DMS79 treated with DMSO at 0.1 percent for 48 hours (cell line): Measurements from ENCODE around the gene SLC38A3.

Experiments used
- DNase-seq: peaks from one replicate; lab custom pipeline; 2025; lab: John Stamatoyannopoulos, UW

The SLC38A3 gene

DNA sequence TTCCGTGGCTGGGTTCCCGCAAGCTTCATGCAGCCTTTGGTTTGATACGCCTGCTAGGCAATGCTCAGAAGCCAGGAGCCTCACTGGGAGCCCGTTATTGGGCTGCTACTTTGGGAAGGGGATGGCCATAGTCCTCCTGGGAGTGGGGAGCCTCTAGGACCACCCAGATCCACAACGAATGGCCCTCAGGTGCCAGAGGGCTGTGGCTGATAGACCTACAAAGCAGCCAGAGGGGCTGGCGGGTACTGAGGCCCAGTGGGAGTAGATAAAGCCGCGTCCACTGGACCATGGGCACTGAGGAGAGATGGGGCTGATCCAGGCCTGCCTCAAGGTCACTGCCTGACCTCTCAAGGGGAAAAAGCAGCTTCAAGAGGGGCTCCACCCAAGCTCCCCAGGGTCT is 12.9 kb upstream of the SLC38A3 start:
- DNase-seq: no peak

DNA sequence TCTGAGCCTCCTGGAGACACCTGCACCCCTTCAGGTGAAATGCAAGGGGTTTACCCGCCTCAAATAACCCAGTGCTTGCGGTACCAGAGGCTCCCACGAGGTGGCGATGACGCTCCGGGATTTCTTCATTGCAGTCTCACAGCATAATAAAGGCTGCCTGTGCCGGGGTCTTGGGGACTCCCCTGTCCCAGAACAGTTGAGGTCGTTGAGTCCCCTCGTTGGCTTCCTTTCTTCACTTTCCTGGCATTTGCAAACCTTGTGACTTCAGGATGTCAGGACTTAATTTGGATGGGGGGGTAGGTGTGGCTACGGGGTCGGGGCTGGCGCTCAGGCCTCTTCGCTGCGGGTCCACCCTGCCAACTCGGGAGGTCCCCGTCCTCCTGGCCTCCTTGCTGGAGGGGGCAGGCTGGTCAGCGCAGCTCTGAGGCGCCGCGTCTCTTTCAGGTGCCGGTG is 12.4 kb upstream of the SLC38A3 start:
- DNase-seq: peak; percentile 39

DNA sequence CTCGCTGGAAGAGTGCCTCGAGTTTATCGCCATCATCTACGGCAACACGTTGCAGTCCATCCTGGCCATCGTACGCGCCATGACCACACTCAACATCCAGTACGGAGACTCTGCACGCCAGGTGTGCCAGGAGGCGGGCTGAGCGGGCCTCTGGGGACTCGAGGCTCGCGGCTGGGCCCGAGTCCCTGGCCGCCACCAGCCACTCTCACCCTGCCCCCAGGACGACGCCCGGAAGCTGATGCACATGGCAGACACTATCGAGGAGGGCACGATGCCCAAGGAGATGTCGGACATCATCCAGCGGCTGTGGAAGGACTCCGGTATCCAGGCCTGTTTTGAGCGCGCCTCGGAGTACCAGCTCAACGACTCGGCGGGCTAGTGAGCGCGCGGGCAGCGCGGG is 11.8 kb upstream of the SLC38A3 start:
- DNase-seq: no peak

DNA sequence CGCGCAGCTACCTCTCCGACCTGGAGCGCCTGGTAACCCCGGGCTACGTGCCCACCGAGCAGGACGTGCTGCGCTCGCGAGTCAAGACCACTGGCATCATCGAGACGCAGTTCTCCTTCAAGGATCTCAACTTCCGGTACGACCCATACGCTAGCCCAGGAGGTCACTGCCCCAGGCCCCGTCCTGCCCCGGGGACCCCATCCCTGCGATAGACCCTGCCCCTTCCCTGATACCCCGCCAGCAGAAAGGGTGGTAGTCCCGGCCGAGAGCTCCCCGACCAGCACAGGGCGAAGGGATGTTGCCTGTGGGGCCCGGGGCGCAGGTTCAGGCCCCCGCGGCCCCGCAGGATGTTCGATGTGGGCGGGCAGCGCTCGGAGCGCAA is 11.3 kb upstream of the SLC38A3 start:
- DNase-seq: no peak

DNA sequence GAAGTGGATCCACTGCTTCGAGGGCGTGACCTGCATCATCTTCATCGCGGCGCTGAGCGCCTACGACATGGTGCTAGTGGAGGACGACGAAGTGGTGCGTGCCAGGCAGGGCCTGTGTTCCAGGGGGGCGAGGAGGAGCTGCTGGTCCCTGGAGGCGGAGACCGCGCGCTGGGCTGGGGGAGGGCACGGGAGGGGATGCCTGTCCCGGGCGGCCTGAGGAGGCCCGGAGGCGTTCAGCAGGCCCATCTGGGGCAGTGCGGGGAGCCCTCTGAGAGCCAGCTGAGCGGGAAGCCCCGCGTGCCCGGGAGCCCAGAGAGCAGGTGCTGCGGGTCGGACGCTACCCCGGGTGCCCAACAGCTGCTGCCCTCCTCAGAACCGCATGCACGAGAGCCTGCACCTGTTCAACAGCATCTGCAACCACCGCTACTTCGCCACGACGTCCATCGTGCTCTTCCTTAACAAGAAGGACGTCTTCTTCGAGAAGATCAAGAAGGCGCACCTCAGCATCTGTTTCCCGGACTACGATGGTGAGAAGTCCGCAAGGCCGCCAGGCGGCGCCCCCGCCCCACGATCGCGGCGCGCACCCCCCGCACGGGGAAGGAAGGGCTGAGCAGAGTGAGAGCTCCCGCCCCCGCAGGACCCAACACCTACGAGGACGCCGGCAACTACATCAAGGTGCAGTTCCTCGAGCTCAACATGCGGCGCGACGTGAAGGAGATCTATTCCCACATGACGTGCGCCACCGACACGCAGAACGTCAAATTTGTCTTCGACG is 10.8 kb upstream of the SLC38A3 start:
- DNase-seq: no peak

DNA sequence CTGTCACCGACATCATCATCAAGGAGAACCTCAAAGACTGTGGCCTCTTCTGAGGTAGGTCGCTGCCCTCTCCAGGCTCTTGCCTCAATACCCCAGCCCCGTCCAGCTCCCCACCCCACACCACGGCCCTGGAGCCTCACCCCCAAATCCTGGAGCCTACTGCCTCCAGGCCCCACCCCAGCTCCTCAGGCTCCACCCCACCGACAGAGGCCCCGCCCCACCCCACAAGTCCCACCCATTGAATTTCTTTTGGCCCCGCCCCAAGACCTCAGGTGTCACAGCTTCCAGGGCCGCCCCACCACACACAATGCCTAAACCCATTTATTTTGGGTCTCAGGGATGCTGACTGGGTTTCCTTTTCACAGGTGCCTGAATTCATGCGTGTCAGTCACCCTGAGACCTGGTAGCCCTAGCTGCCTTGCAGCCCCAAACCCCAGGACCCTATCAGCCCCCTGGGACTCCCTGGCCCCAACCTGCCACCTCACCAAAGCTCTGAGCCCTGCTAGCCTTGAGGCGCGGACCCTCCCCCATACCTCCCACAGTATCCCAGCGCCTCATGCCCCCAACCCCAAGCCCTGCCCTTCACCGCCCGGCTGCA is 10.1 kb upstream of the SLC38A3 start:
- DNase-seq: no peak

DNA sequence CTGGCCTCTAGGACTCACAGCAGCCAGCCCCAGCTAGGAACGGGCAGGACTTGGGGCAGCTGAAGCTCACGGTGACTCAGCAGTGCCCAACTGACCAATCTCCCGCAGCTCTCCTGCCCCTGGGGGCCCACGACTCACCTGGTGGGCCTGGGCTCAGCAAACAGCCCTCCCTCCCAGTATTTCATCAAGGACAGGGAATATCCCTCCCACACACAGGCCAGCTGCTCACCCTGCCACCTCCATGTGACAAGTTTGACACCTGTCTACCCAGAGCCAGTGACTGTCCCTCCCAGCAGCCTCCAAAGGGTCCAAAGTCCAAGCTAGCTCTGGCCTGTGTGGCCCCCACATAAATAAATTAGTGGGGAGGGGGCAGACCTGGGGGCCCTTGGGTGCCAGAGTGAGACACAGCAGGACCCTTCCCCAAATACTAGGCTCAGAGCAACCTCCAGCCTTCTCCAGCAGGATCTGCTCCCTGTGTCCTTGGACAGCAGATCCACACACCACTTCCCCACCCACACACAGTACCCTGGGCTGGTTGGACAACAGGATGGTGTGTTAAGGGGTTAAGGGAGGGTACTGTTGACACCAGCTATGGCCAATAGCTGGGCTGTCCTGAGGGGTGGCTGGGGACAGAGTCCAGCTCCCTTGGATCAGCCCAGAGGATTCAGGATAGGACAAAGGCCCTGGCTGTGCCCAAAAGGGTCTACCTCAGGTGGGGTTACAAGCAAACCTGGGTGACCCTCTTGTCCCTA is 9.4 kb upstream of the SLC38A3 start:
- DNase-seq: no peak

DNA sequence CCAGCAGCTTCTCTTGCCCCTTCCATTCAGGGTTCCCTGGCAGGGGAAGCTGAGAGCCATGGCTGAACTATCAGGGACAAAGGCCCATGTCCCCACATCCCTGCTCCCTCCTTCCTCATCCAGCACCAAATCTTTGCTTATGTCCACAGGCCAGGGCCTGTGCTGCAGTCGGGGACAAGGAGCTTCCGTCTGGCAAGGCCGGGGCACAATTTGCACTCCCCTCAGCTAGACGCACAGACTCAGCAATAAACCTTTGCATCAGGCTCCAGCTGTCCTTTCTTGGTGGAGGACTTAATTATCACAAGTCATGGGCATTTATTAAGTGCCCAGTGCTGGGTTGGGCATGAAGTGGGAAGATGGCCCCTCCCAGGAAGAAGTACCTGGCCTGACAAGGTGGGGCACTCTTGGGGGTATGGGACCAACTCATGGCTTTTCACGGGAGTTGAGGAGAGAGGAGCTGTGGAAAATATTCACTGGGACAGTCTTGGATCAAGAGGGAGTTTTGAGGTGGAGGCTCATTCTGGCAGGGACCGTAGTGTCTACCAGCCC is 8.7 kb upstream of the SLC38A3 start:
- DNase-seq: no peak

DNA sequence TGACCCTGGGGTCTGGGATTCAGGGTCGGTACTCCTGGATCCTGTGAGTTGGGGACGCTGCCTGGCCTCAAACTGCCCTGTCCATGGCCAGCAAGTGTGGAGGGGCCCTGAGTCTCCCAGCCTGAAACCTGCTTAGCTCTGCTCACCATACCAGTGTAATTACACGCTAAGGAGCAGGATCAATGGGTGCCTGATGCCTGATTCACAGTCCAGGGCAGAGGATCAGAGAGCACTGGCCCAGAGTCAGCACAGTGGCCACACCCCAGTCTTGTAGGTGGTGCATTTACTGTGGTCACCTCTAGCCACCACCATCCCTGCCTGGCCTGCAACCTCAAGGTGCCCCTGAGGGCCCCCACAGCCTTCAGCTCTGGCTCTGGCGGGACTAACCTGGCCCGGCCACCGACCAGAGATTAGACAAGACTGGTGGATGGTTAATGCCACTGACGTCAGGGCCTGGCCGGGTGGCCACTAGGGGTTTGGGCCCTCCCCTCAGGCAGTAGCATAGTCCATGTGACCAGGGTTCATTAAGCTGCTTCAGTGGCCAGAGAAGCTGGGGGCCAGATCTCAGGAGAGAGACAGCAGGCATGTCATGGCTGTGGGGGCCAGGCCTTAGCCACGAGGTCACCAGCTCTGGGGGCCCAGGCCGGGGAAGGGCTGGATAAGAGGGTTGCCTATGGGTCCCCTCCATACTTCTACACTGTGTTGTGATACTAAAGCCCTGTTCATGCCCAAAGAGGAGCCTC is 3.3 kb upstream of the SLC38A3 start:
- DNase-seq: no peak

DNA sequence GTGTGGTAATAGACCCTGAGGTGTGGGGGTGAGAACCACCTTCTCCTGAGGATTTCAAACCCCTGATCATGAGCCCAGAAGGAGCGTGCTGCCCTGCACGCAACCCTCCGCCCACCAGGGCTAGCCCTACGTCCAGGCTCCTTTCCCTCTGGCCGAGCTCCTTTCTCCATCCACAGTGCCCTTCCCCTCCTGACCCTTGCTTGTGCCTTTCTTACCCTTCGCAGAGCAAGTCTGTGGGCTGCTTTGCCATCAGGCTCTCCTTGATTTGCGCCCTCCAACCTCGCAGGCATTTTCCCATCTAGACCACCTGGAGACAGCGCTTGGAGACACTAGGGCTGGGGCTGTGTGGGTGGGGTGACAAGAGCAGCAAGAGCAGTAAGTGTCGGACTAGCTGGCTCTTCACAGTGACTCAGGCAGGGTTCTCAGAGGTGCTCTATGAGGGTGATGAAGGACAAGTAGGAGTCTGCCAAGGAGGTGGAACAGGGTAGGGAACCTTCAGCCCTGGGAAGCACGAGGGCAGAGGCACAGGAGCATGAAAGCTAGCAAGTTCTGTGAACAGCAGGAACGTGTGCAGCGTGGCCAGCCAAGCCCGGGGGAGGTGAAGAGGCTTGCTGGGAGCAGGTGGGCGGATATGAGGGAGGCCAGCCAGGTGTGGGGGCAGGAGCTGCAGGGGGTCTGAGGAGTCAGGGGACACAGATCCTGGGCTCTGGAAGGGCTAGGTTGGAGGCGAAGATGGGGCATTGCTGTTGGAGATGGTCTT is 2.5 kb upstream of the SLC38A3 start:
- DNase-seq: no peak

DNA sequence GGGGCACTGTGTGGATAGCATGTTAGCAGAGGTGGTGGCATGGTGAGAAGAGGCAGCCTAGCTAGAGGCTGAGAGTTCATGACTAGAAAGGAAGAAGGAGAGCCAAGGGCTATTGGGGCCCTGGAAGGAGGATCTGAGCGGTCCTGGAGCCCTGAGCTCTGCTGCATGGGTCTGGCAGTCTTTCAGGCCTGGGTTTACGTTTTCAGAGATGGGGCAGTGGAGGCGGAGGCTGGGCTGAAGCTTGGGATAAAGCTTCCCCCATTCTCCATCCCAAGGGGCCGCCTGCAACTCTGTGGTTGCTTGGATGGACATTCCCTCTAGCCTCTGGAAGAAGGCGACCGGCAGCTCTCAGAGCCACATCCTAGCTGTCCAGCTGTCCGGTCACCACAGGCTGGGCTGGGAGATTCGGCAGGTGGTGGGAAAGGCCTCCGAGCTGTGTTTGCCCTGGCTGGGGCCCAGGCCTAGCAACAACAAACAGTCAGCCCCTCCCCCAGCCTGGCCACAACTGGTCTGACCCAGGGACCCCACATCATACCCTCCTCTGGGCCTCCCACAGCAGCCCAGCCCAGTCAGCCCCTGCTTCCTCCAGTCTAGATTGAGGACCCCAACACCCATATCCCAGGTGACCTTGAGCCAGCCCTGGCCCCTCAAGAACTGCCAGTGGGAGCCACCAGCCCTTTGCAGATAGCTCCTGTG is 1.8 kb upstream of the SLC38A3 start:
- DNase-seq: no peak

DNA sequence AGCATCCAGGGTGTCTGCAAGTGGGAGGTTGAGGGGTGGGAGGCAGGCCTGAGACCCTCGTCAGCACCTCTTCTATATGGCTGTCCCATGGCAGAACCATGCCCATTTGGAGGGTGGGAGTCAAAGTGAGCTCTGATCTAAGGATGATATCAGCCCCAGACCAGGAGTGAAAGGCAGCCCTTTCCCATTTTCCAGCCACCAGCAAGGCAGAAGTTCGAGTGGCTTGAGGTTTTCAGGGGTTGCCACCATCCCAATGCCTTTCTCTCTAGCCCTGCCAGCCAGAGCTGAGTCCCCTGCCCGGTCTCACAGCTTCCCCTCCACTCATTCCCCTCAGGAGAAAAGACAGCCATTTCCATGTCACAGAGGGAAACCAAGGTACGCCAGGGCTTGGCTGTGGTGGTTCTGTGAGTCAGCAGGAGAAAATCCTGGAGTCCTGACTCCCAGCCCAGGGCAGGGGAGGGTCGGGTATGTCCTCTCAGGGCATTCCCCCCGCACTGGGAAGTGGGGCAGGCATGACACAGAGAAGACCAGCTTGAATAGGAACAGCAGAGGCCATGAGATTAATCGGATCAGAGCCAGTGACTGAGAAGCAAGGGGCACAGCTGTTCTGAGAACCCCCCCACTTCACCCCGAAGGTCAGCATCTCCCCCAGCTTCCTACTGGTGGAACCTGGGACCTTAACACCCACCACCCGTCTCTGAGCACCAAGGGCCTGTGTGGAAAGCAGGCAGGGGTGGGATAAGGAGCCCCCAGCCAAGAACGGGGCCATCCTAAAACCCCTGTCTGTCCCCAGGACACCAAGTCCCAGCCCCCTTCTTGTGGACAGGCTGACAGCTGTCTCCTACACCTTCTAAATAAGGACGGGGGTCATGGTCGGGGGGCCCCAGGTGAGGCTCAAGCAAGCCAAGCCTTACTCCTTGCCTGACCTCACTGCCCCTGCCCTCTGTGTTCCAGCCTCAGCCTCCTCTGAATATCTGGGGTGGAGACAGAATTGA is 965 bp upstream of the SLC38A3 start:
- no peak for DNase-seq

DNA sequence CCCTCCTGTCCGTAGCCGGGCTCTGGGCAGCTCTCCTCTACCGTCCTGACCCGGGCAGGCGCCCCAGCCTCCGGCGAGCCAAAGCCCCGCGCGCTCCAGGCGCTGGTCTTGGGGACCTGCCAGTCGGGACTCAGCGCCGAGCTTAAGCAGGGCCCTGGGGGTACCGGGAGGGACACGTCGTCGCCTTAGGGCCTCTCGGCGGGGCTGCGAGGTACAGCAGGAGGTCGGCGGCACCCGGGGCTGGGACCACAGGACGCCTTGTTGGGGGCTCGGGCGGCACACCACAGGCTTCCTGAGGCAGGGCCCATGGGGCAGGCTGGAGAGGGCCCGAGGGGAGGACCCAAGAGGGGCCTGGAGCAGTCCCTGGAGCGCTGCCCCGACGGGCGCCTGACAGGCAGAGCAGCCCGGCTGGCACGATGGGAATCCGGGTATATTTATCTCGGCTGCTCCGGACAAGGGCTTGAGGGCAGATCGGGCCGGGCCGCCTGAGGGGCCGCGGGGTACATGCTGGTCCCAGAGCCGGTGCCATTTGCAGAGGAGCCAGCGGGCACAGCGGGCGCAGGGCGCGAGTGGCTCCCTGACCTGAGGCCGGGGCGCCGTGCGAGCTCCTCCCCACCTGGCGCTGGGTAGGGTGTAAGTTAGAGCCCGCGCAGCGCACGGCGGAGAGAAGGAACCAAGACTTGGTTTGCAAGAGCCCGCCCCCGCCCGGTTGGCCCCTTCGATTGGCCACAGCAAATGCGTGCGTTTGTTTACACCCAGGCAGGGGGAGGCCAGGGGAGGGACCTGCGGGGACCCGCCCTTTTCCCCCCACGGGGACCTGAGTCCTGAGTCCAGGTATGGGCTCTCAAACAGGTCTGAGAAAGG is 574 bp downstream of the SLC38A3 start:
- DNase-seq: no peak

DNA sequence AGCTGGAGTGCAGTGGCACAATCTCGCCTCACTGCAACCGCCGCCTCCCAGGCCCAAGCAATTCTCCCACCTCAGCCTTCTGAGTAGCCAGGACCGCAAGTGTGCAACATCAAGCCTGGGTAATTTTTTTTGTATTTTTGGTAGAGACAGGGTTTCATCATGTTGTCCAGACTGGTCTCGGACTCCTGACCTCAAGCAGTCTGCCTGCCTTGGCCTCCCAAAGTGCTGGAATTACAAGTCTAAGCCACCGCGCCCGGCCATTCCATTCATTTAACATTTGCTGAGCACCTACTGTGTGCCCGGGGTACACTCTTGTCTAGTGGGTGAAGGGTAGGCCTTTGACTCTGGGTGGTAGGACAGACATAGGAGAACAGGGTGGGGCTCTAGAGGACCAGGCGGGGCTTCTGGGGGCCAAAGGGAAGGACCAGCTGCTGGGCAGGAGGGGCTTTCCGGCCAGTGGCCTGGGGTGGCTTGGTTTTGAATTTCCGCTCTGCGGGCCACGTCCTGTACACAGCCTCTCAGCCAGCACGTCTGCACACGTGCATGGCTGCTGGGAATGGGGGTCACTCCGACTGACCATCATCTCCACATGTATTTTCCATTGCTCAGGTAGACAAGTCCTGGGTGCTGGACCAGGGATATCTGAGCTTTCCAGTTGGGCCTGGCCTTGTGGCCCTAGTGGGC is 2.4 kb downstream of the SLC38A3 start:
- no peak for DNase-seq

DNA sequence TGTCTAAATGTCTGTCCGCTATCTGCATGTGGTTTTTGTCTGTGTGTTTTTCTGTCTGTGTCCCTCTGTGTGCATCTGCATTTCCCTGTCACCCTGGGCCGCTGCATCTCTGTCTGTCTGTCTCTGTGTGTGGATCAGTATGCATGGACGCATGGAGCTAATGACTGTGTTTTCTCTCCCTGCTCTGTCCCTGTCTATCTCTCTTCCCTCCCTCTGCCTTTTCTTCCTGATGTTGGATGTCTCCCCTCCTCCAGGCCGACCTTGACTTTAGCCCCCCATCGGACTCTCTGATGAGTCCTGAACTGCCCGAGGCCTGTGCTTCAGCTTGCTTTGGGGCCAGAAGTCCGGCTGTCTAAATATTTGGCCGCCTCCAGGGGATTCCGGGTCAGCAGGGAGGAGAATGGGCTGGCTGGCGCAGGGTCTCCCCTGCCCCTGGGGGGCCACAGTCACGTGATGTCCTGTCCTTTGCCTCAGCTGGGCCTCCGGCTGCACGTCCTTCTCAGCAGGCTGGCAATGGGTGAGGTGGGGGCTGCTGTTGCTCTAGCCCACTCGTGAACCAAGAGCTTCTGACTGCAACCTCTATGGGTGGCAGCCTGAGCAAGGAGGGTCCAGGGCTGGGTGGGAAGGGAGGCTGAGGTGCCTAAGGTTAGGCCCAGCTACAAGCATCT is 3.7 kb downstream of the SLC38A3 start:
- DNase-seq: no peak

DNA sequence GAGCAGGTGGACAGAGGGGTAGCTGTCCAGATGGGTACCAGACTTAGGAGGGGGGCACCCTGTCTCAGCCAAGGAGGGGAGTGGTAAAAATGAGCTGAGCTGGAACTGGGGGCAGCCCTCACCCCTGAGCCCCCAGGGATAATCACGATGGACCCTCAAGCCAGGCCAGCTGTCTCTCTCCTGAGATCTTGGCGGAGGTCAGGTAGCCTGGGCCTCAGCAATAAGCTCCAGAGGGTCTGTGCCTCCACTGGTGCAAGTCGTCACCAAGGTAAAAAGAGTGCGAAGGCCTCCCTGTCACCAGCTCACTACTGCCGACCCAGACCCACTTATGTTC is 5.1 kb downstream of the SLC38A3 start:
- no peak for DNase-seq

DNA sequence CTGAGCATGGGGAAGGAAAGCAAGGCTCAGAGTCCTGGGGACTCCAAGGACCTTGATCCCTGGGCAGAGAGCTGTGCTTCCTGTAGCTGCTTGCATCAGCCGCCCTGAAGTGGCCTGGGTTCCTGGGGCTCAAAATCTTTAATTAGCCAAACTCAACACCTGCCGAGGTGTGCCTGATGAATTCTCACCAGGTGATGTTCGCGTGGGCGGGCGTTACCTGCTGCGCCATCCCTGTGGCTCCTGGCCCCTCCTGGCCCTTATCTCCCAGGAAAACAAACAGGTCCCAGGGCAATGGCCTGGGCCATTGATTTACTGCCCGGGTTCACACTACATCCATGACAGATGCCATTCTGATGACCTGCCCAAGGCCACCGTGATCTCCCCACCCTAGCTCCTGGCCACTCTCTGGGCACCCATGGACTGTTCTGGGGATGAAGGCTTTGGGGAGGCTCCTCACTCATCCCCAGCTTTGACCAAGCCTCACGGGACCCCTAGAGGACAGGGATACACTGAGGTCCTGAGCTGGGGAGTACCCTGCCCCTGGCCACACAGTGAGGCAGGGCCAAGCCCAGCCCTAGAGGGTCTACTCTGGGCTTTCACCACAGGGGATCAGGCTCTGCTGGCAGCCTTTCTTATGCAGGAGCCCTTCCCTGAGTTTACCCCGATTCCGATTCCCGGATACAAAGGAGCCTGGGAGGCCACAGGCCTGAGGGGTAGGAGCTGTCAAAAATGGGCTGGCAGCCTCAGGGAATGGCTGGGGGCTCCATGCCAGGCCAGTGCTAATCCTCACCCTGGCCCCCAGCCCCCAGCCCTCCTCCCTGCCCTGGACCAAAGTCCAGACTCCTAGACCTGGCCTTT is 5.7 kb downstream of the SLC38A3 start:
- DNase-seq: no peak
